GM18907 (cell line): ENCODE results near the gene AAK1.

ENCODE experiments used
- ATAC-seq: cut with Tn5 transposase; IDR thresholded peaks from one replicate; pipeline ENCODE4 v1.9.1; 2021; ENCODE audit warnings: mild to moderate bottlenecking, moderate library complexity; ENCODE audit not compliant: unreplicated experiment

Gene AAK1

GRCh38 chr2:69501301-69501700 lies 142.2 kb downstream of the AAK1 start:
- no peak for ATAC-seq

- ATAC-seq, result no peak
Observed at GRCh38 chr2:69499966-69500365, 143.6 kb downstream of the AAK1 start.

GRCh38 chr2:69499242-69499641 lies 144.3 kb downstream of the AAK1 start:
- no peak for ATAC-seq

GRCh38 chr2:69495861-69496260 lies 147.7 kb downstream of the AAK1 start:
- ATAC-seq, result no peak

- ATAC-seq, result no peak
Observed at GRCh38 chr2:69495008-69495407, 148.5 kb downstream of the AAK1 start.

GRCh38 chr2:69494126-69494525 lies 149.4 kb downstream of the AAK1 start:
- ATAC-seq, result no peak

GRCh38 chr2:69493268-69493667 lies 150.3 kb downstream of the AAK1 start:
- no peak for ATAC-seq

- no peak for ATAC-seq
Observed at GRCh38 chr2:69491864-69492263, 151.7 kb downstream of the AAK1 start.

- ATAC-seq, result no peak
Observed at GRCh38 chr2:69490486-69490885, 153.1 kb downstream of the AAK1 start.

GRCh38 chr2:69489793-69490192 lies 153.7 kb downstream of the AAK1 start:
- no peak for ATAC-seq

- ATAC-seq, result no peak
Observed at GRCh38 chr2:69483696-69484095, 159.8 kb downstream of the AAK1 start.

- ATAC-seq, result no peak
Observed at GRCh38 chr2:69483024-69483423, 160.5 kb downstream of the AAK1 start.

GRCh38 chr2:69482471-69482870 lies 161.1 kb downstream of the AAK1 start:
- ATAC-seq, result no peak

- ATAC-seq, result no peak
Observed at GRCh38 chr2:69481421-69481820, 162.1 kb downstream of the AAK1 start.

- no peak for ATAC-seq
Observed at GRCh38 chr2:69477627-69478026, 165.9 kb downstream of the AAK1 start.

- no peak for ATAC-seq
Observed at GRCh38 chr2:69474688-69475087, 168.9 kb downstream of the AAK1 start.

- ATAC-seq, result no peak
Observed at GRCh38 chr2:69471793-69472192, 171.7 kb downstream of the AAK1 start.

- ATAC-seq, result no peak
Observed at GRCh38 chr2:69470911-69471310, 172.6 kb downstream of the AAK1 start.

- no peak for ATAC-seq
Observed at GRCh38 chr2:69469784-69470183, 173.8 kb downstream of the AAK1 start.

- ATAC-seq, result no peak
Observed at GRCh38 chr2:69469375-69469774, 174.2 kb downstream of the AAK1 start.

GRCh38 chr2:69466728-69467127 lies 176.8 kb downstream of the AAK1 start:
- ATAC-seq, result no peak

GRCh38 chr2:69465513-69466456 lies 177.8 kb downstream of the AAK1 start:
- no peak for ATAC-seq

- ATAC-seq, result no peak
Observed at GRCh38 chr2:69464575-69464974, 179.0 kb downstream of the AAK1 start.
